GM23248 (cell line): ENCODE data around the gene SLC5A10. TPM values are rescaled to one million over a fixed set of nuclear protein-coding genes. Genes with fewer than 3 reads are reported as not detected.

Experiments
- DNase-seq: peaks from one replicate; pipeline ENCODE4 v3.0.0-alpha.2; 2015
- H2AFZ ChIP-seq: fragments of 200-600 bp; sonication (generic); 2 replicates; pipeline ENCODE4 v1.6.1; 2016; ENCODE audit warnings: antibody characterized with exemption
- H3F3A ChIP-seq: fragments of 200-600 bp; sonication (generic); 2 replicates; pipeline ENCODE4 v1.6.1; 2016; ENCODE audit warnings: mild to moderate bottlenecking, antibody characterized with exemption, mixed run types; ENCODE audit not compliant: insufficient read depth
- H3K27ac ChIP-seq: fragments of 200-600 bp; sonication (generic); 2 replicates; pipeline ENCODE4 v1.5.1; 2016; ENCODE audit warnings: mild to moderate bottlenecking
- H3K27me3 ChIP-seq: fragments of 200-600 bp; sonication (generic); replicated peaks from 2 replicates; pipeline ENCODE4 v1.6.1; 2016; ENCODE audit warnings: mild to moderate bottlenecking; ENCODE audit not compliant: insufficient read depth
- H3K36me3 ChIP-seq: fragments of 200-600 bp; sonication (generic); 2 replicates; pipeline ENCODE4 v1.6.1; 2016; ENCODE audit warnings: low read depth, mild to moderate bottlenecking
- H3K4me1 ChIP-seq: fragments of 200-600 bp; sonication (generic); 2 replicates; pipeline ENCODE4 v1.6.1; 2016; ENCODE audit warnings: mild to moderate bottlenecking; ENCODE audit not compliant: insufficient read depth
- H3K4me2 ChIP-seq: fragments of 200-600 bp; sonication (generic); one replicate; pipeline ENCODE4 v1.6.1; 2016; ENCODE audit warnings: mild to moderate bottlenecking; ENCODE audit not compliant: unreplicated experiment
- H3K4me3 ChIP-seq: fragments of 200-600 bp; sonication (generic); 2 replicates; pipeline ENCODE4 v1.5.1; 2016; ENCODE audit warnings: mild to moderate bottlenecking
- H3K79me2 ChIP-seq: fragments of 200-600 bp; sonication (generic); 2 replicates; pipeline ENCODE4 v1.6.1; 2016; ENCODE audit warnings: mild to moderate bottlenecking; ENCODE audit not compliant: insufficient read depth
- H3K9ac ChIP-seq: fragments of 200-600 bp; sonication (generic); 2 replicates; pipeline ENCODE4 v1.6.1; 2016; ENCODE audit warnings: mild to moderate bottlenecking
- H3K9me2 ChIP-seq: fragments of 200-600 bp; sonication (generic); 2 replicates; pipeline ENCODE4 v1.6.1; 2016; ENCODE audit warnings: mixed run types, mild to moderate bottlenecking, moderate library complexity; ENCODE audit not compliant: insufficient read depth
- H3K9me3 ChIP-seq: fragments of 200-600 bp; sonication (generic); one replicate; pipeline ENCODE4 v1.6.1; 2017; ENCODE audit warnings: low read depth
- H4K20me1 ChIP-seq: fragments of 200-600 bp; sonication (generic); 2 replicates; pipeline ENCODE4 v1.6.0; 2016; ENCODE audit not compliant: insufficient read depth
- EZH2 ChIP-seq: fragments of 200-600 bp; sonication (generic); IDR thresholded peaks from 2 replicates; pipeline ENCODE4 v1.6.1; 2018; ENCODE audit warnings: antibody characterized with exemption, mild to moderate bottlenecking; ENCODE audit not compliant: insufficient read depth, poor library complexity, severe bottlenecking
- EZH2phosphoT487 ChIP-seq: fragments of 200-600 bp; sonication (generic); IDR thresholded peaks from 2 replicates; pipeline ENCODE4 v1.6.1; 2018; ENCODE audit warnings: antibody characterized with exemption, moderate library complexity, mild to moderate bottlenecking, low read depth; ENCODE audit not compliant: insufficient read depth
- WGBS, 2 experiments: methylation state at CpG; one replicate each; pipeline ENCODE4 v1.1.6; 2015 to 2017; ENCODE audit warnings: low lambda C conversion rate in 2 of 2, low coverage in 1 of 2; ENCODE audit errors: missing lambda C conversion rate in 2 of 2; 5-methylcytosine and 5-hydroxymethylcytosine counted together
- in situ Hi-C: fragments of 300-500 bp; cut with MboI; formaldehyde crosslinking; loops from 2 replicates; pipeline ENCODE4 v1.15.0; 2020
- polyA plus RNA-seq: library from polyadenylated mRNA; unstranded; fragments of >200 nt; fragmentation: Nextera tagmentation; extraction: Ambion mirVana; gene quantifications from 2 replicates; pipeline ENCODE4 v1.2.1, GENCODE V29; 2016
- total RNA-seq: library from RNA; depleted of rRNA; stranded (reverse); fragments of >200 nt; shearing (Covaris generic); gene quantifications from 2 replicates; pipeline ENCODE4 v1.2.3, GENCODE V29; 2014

SLC5A10 gene
- total and polyA plus RNA-seq, 2 experiments from 2014 or later = 0.10 TPM; not detected in 1

- H3K79me2 ChIP-seq = no peaks in the 10 kb centered on the region
- H3K9ac ChIP-seq = no peak overlapping the region
- no peaks in the 10 kb centered on the region for H3K9me2 ChIP-seq
- no peak overlapping the region for H2AFZ ChIP-seq
- H3F3A ChIP-seq = peaks cover under 1% of the 10 kb centered on the region; the same call in 1 of the 2 replicates
- no peaks in the 10 kb centered on the region for H3K36me3 ChIP-seq
- no peak for DNase-seq
- TF ChIP-seq EZH2 (no peak), EZH2phosphoT487 (no peak)
- H3K4me1 ChIP-seq = peaks cover 4% of the 10 kb centered on the region
- H3K4me3 ChIP-seq = no peak overlapping the region
- WGBS, 2 experiments = 90 to 93% methylated on average over 3 of the region's 3 CpGs
- in situ Hi-C loops = no loop called here
- H3K4me2 ChIP-seq = no peak overlapping the region
- H3K27ac ChIP-seq = no peak overlapping the region
- H4K20me1 ChIP-seq = no peaks in the 10 kb centered on the region
- H3K9me3 ChIP-seq = no peaks in the 10 kb centered on the region
- H3K27me3 ChIP-seq = no peaks in the 10 kb centered on the region
Measured at GRCh38 chr17:18956581-18956980, 4.6 kb downstream of the SLC5A10 start.

- Histone ChIP-seq H3K79me2 (no peaks in the 10 kb centered on the region), H3K9ac (no peak overlapping the region), H3K27ac (no peak overlapping the region), H3K27me3 (no peaks in the 10 kb centered on the region), H3K9me3 (no peaks in the 10 kb centered on the region), H4K20me1 (no peaks in the 10 kb centered on the region), H3F3A (peaks cover 11% of the 10 kb centered on the region), H3K4me3 (no peak overlapping the region), H3K9me2 (no peaks in the 10 kb centered on the region), H2AFZ (no peak overlapping the region), H3K4me2 (no peak overlapping the region), H3K36me3 (no peaks in the 10 kb centered on the region), H3K4me1 (peaks cover 17% of the 10 kb centered on the region)
- DNase-seq = no peak
- 89 to 97% methylated on average over 4 of the region's 4 CpGs for WGBS, 2 experiments
- TF ChIP-seq EZH2 = no peak
- TF ChIP-seq EZH2phosphoT487 = no peak
- in situ Hi-C loops = no loop called here
Measured at GRCh38 chr17:18957831-18958230, 5.9 kb downstream of the SLC5A10 start.

- no peak overlapping the region for H2AFZ ChIP-seq
- no peak overlapping the region for H3K4me2 ChIP-seq
- H3F3A ChIP-seq = peaks cover 17% of the 10 kb centered on the region
- H4K20me1 ChIP-seq = no peaks in the 10 kb centered on the region
- in situ Hi-C loops = no loop called here
- no peak overlapping the region for H3K4me3 ChIP-seq
- no peak overlapping the region for H3K9ac ChIP-seq
- H3K79me2 ChIP-seq = no peaks in the 10 kb centered on the region
- no peak for DNase-seq
- 89 to 90% methylated on average over 11 of the region's 11 CpGs for WGBS, 2 experiments
- H3K9me3 ChIP-seq = no peaks in the 10 kb centered on the region
- no peaks in the 10 kb centered on the region for H3K27me3 ChIP-seq
- peaks cover 25% of the 10 kb centered on the region for H3K4me1 ChIP-seq
- no peak overlapping the region for H3K27ac ChIP-seq
- no peaks in the 10 kb centered on the region for H3K36me3 ChIP-seq
- H3K9me2 ChIP-seq = no peaks in the 10 kb centered on the region
- TF ChIP-seq EZH2 (no peak), EZH2phosphoT487 (no peak)
Measured at GRCh38 chr17:18958611-18959010, 6.6 kb downstream of the SLC5A10 start.

DNA sequence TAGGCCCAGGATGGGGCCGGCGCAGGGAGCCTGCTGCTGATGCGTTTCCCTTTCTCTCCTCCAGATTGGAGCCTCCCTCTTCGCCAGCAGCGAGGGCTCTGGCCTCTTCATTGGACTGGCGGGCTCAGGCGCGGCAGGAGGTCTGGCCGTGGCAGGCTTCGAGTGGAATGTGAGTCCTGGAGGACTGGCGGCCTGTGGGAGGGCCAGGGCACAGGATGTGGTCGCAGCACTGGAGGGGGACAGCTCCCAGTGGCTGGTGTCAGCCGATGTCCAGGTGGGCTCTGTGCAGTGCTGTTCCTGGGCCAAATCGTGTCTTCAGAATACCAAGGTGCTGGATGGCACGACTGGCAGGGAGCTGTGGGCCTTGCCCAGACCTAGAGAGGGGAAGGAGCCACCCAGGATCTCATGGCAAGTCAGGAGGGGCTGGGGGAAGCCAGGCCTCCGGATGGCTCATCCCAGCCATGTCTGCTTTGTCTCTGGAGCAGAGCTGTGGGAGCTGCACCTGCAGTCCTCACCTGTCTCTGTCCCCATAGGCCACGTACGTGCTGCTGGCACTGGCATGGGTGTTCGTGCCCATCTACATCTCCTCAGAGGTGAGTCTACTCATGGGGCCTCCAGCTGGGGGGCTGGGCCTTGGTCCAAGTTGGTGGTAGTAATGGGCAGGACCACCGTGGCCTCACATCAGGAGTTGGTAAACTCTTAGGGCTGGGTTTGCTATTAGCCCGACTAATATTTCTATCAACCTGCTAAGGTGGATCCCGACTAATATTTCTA is 7.3 kb downstream of the SLC5A10 start:
- Histone ChIP-seq H3F3A (peaks cover 17% of the 10 kb centered on the region), H3K9me2 (no peaks in the 10 kb centered on the region), H3K27ac (no peak overlapping the region), H4K20me1 (no peaks in the 10 kb centered on the region), H3K4me1 (peaks cover 25% of the 10 kb centered on the region), H3K4me3 (no peak overlapping the region), H3K9ac (no peak overlapping the region), H3K9me3 (no peaks in the 10 kb centered on the region), H2AFZ (no peak overlapping the region), H3K4me2 (no peak overlapping the region), H3K27me3 (no peaks in the 10 kb centered on the region), H3K36me3 (no peaks in the 10 kb centered on the region), H3K79me2 (no peaks in the 10 kb centered on the region)
- in situ Hi-C loops = no loop called here
- WGBS, 2 experiments = 84 to 88% methylated on average over 22 of the region's 22 CpGs
- TF ChIP-seq EZH2phosphoT487 = no peak
- TF ChIP-seq EZH2 = no peak
- DNase-seq = no peak
